ENCODE data around the gene MSL3.

DNA sequence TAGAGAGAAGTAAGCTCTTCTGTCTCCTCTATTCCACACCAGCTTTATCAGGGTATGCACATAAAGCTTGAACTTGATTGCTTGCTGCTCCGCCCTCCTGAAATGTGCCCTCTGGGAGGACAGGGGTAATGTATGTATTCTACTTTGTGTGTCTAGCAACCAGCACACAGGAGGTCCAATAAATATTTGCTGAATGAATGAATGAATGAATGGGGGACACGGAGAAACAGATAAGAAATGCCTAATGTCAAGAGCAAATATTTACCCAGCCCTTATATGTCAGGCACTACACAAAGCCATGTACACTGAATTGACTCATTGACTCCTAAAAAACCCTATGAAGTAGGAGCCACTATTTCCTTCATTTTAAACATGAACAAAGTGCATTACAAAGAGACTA is 2.3 kb upstream of the MSL3 start:
- TF ChIP-seq, protein P1, sequence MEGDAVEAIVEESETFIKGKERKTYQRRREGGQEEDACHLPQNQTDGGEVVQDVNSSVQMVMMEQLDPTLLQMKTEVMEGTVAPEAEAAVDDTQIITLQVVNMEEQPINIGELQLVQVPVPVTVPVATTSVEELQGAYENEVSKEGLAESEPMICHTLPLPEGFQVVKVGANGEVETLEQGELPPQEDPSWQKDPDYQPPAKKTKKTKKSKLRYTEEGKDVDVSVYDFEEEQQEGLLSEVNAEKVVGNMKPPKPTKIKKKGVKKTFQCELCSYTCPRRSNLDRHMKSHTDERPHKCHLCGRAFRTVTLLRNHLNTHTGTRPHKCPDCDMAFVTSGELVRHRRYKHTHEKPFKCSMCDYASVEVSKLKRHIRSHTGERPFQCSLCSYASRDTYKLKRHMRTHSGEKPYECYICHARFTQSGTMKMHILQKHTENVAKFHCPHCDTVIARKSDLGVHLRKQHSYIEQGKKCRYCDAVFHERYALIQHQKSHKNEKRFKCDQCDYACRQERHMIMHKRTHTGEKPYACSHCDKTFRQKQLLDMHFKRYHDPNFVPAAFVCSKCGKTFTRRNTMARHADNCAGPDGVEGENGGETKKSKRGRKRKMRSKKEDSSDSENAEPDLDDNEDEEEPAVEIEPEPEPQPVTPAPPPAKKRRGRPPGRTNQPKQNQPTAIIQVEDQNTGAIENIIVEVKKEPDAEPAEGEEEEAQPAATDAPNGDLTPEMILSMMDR (tag by site-specific recombination; IDR thresholded peaks at IDR 0.05) = no peak
- TF ChIP-seq BCL11A (tag by site-specific recombination; IDR thresholded peaks at IDR 0.05; ENCODE audit: low read depth) = no peak
